ENCODE data around the gene CDC42BPB.

DNA sequence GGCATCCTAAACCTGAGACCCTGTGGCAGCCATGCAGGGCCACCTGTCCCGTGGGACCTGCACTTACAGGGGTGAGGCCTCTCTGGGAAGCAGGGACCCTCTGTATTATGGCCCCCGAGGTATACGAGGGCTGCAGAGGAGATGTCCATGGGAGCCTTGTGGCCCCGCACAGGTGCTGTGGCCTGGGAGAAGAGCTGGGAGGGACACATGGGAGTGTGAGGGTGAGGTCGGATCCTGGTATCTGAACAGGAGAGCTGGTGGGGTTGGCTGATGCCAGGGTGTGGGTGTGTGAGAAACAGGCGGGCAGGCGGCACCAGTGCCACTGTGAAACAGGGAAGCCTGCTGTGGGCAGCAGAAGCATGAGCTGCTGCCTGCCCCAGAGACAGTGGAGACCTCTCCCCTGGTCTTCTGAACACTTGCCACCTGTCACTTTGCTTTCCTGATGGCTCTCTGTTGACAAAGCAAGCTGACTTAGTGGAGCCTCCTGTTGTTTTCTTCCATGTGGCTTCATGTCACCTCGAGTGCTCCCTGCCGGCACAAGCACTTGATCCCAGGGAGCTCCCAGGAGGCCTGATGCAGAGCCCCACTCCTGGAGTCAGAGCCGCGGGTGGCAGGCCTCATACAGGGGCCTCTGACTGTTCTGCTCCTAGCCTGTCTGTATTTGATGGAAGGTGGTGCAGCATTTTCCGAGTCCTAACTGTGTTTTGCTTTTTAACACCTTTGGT, 154.7 kb downstream of the CDC42BPB start:
- TF ChIP-seq, protein P1, sequence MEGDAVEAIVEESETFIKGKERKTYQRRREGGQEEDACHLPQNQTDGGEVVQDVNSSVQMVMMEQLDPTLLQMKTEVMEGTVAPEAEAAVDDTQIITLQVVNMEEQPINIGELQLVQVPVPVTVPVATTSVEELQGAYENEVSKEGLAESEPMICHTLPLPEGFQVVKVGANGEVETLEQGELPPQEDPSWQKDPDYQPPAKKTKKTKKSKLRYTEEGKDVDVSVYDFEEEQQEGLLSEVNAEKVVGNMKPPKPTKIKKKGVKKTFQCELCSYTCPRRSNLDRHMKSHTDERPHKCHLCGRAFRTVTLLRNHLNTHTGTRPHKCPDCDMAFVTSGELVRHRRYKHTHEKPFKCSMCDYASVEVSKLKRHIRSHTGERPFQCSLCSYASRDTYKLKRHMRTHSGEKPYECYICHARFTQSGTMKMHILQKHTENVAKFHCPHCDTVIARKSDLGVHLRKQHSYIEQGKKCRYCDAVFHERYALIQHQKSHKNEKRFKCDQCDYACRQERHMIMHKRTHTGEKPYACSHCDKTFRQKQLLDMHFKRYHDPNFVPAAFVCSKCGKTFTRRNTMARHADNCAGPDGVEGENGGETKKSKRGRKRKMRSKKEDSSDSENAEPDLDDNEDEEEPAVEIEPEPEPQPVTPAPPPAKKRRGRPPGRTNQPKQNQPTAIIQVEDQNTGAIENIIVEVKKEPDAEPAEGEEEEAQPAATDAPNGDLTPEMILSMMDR (IDR thresholded peaks at IDR 0.05), result no peak
- TF ChIP-seq POLR2AphosphoS5 (IDR thresholded peaks at IDR 0.05) (no peak), POLR2A (IDR thresholded peaks at IDR 0.05) (no peak)

Measured in suprapubic skin (tissue), 4 donors.